Psoas muscle (tissue), 8 donors: Measurements from ENCODE around the gene STYK1. TPM values are rescaled to one million over a fixed set of nuclear protein-coding genes. Genes with fewer than 3 reads are reported as not detected.

Experiments
- ATAC-seq, 4 donors: fragments of 200-7000 bp; cut with Tn5 transposase; one replicate each; pipeline ENCODE4 v1.9.1; 2020; ENCODE audit warnings: moderate library complexity in 3 of 4, mild to moderate bottlenecking in 2 of 4
- DNase-seq, 2 donors: peaks; one replicate each; pipeline ENCODE4 v3.0.0-alpha.2; 2020
- H3K27ac ChIP-seq: fragments of 200-600 bp; one replicate; pipeline ENCODE4 v1.8.0; 2022
- H3K27me3 ChIP-seq, 3 donors: fragments of 200-600 bp in 1 of 3; one replicate each; pipeline versions ENCODE4 v1.6.1 to v1.8.0; 2013 to 2022; ENCODE audit warnings: low read length in 2 of 3, mild to moderate bottlenecking in 2 of 3, moderate library complexity in 1 of 3; ENCODE audit not compliant: insufficient read depth in 3 of 3
- H3K36me3 ChIP-seq, 2 donors: fragments of 200-600 bp in 1 of 2; one replicate each; pipeline versions ENCODE4 v1.6.1 to v1.8.0; 2013 to 2022; ENCODE audit warnings: low read depth in 1 of 2, mild to moderate bottlenecking in 1 of 2, moderate library complexity in 1 of 2; ENCODE audit not compliant: insufficient read depth in 1 of 2
- H3K4me1 ChIP-seq: fragments of 200-600 bp; one replicate; pipeline ENCODE4 v1.8.0; 2022
- H3K4me3 ChIP-seq: fragments of 200-600 bp; one replicate; pipeline ENCODE4 v1.8.0; 2022; ENCODE audit warnings: mild to moderate bottlenecking
- H3K9me3 ChIP-seq: fragments of 200-600 bp; one replicate; pipeline ENCODE4 v1.8.0; 2022
- CTCF ChIP-seq: fragments of 200-600 bp; IDR thresholded peaks from one replicate; pipeline ENCODE4 v1.8.0; 2022; ENCODE audit warnings: antibody characterized with exemption
- WGBS, 3 donors: extraction: QIAGEN DNeasy Blood & Tissue Kit; methylation state at CpG; one replicate each; pipeline versions ENCODE4 v1.1.6 to v1.1.7; 2013; 5-methylcytosine and 5-hydroxymethylcytosine counted together
- intact Hi-C, 2 donors: fragments of 100-400 bp; cut with DNase I; formaldehyde crosslinking; loops; one replicate each; pipeline versions ENCODE4 v1.11.0 to v1.14.2; 2022
- polyA plus RNA-seq, 3 donors: library from polyadenylated mRNA; stranded (reverse); fragments of 200-250 nt; gene quantifications; one replicate each; pipeline ENCODE4 v1.2.3, GENCODE V29; 2013
- total RNA-seq, 4 donors: library from RNA; stranded (reverse); fragmentation: NEBNext Ultra II Directional in 2 of 4; extraction: Animal tissue kit (Norgen Biotek cat#: 25700) in 2 of 4; gene quantifications; one replicate each; pipeline versions ENCODE4 v1.2.1 to v1.2.4, GENCODE V29; 2021 to 2023
- donor health status: healthy with polysubstance abuse.
- donor health status: DM: no; HTN: no; CAD: no; lungs with moderate emphysema.
- donor health status: Bipolar disorder and iron deficiency.
- donor health status: healthy.
- donor health status: DM: yes; HTN: yes; CAD: no.
- donor health status: DM: no; HTN: no; CAD: no.
- donor health status: DM: no; HTN: no; CAD: no.
- donor health status: DM: yes; HTN: yes; CAD: no.

STYK1 gene
- total and polyA plus RNA-seq, 7 donors: 0.03 to 0.29 (median 0.09) TPM; not detected in 2

- H3K27ac ChIP-seq: no peak overlapping the region
- intact Hi-C loops: no loop called here
- no peaks in the 10 kb centered on the region for H3K4me1 ChIP-seq
- no peaks in the 10 kb centered on the region for H3K36me3 ChIP-seq
- no peak for TF ChIP-seq CTCF
- H3K4me3 ChIP-seq: no peak overlapping the region
- ATAC-seq (no peak), DNase-seq (no peak)
- H3K27me3 ChIP-seq: no peaks in the 10 kb centered on the region
- H3K9me3 ChIP-seq: no peaks in the 10 kb centered on the region
Measured at GRCh38 chr12:10623131-10623530, 50.7 kb downstream of the STYK1 start.

GRCh38 chr12:10621278-10621677 lies 52.6 kb downstream of the STYK1 start:
- no peaks in the 10 kb centered on the region for H3K27me3 ChIP-seq
- H3K4me1 ChIP-seq: no peaks in the 10 kb centered on the region
- H3K36me3 ChIP-seq: no peaks in the 10 kb centered on the region
- no peak overlapping the region for H3K4me3 ChIP-seq
- no peak for ATAC-seq
- DNase-seq: no peak
- no peak for TF ChIP-seq CTCF
- no peaks in the 10 kb centered on the region for H3K9me3 ChIP-seq
- intact Hi-C loops: no loop called here
- 71 to 76% (median 72%) methylated on average over 1 of the region's 1 CpG for WGBS, 3 donors
- H3K27ac ChIP-seq: no peak overlapping the region

- Histone ChIP-seq H3K4me1 (no peaks in the 10 kb centered on the region), H3K27me3 (no peaks in the 10 kb centered on the region), H3K27ac (no peak overlapping the region), H3K36me3 (no peaks in the 10 kb centered on the region), H3K9me3 (no peaks in the 10 kb centered on the region), H3K4me3 (no peak overlapping the region)
- WGBS, 3 donors: 78 to 79% (median 79%) methylated on average over 10 of the region's 10 CpGs
- TF ChIP-seq CTCF: no peak
- intact Hi-C loops: no loop called here
- ATAC-seq (no peak), DNase-seq (no peak)
Measured at GRCh38 chr12:10620078-10620779, 53.6 kb downstream of the STYK1 start.

GRCh38 chr12:10618338-10618987 lies 55.4 kb downstream of the STYK1 start:
- TF ChIP-seq CTCF: no peak
- H3K4me1 ChIP-seq: no peaks in the 10 kb centered on the region
- H3K4me3 ChIP-seq: no peak overlapping the region
- WGBS, 3 donors: 73 to 76% (median 74%) methylated on average over 5 of the region's 5 CpGs
- no peaks in the 10 kb centered on the region for H3K27me3 ChIP-seq
- H3K27ac ChIP-seq: no peak overlapping the region
- no peaks in the 10 kb centered on the region for H3K36me3 ChIP-seq
- ATAC-seq (no peak), DNase-seq (no peak)
- intact Hi-C loops: no loop called here
- no peaks in the 10 kb centered on the region for H3K9me3 ChIP-seq
